ENCODE results near the gene ZNF443. TPM values are rescaled to one million over a fixed set of nuclear protein-coding genes. Genes with fewer than 3 reads are reported as not detected.
A peak's percentile ranks its signal among the peaks of the same experiment; 100 is the strongest.
"Not testable (repeated sequence)": the region's sequence is repeated elsewhere in the genome, so short reads cannot be mapped to it uniquely, and the experiment has no call there.

Gene ZNF443
- 2.8 and 3.0 TPM in 2 replicates for polyA plus RNA-seq (2013)

DNA sequence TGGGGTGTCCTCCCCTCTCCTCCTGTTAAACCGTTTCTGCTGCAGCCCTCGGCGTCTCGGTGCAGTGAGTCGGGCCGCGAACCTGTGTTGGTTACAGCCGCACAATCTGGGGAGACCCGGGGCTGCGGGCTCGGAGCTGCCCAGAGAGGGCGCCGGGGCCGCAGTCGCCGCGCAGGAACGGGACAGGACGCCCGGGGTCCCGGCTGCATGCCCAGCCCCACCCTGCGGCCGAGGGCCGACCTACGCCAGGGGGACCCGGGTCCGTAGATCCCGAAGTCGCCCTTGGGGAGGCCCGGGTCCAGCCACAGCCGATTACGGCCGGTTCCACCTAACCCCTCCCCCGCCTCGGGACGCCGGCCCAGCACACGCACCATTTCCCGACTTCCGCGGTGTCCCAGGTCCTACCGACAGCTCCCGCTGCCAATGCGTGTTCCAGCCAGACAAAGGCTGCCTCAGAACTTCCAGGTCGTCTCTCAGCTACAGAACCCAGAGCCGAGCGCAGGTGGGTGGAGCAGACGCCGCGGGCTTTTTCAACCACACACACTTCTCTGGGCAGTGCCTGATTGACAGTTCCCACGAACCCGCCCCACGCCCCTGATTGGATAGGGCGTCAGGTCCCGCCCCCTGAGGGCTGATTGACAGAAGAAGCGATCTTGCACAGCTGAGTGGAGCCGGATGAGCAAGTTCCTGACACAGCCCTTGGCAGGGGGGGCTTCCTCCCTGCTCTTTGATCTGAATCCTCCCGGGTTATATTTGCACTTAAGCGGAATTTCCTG lies at the start of gene ZNF443:
Gene ZNF443, minus strand, starts transcription at position 481 of the 776 bp plus-strand sequence. Its CDS starts 107 bp downstream, at position 374.
- H3K27ac ChIP-seq (ENCODE audit: low read depth, low read length), result peak within 1 kb of the TSS; percentile 94
- H3K9me3 ChIP-seq (ENCODE audit: insufficient read depth, low read depth, low read length), result no peaks in the 10 kb centered on the region
- H4K91ac ChIP-seq (ENCODE audit: low read depth, low read length), result peak within 1 kb of the TSS; percentile 88
- H2BK5ac ChIP-seq (ENCODE audit: low read depth, low read length, poor library complexity), result peak within 1 kb of the TSS; percentile 42
- no CpG with 5 or more reads among the region's 59 CpGs for WGBS (ENCODE audit: extremely low coverage, insufficient coverage, insufficient read length)
- H3K79me1 ChIP-seq (ENCODE audit: low read length), result peaks cover 7% of the 10 kb centered on the region
- peak within 1 kb of the TSS; percentile 89 for H3K9ac ChIP-seq (ENCODE audit: low read length)
- H3K18ac ChIP-seq (ENCODE audit: low read length), result peak within 1 kb of the TSS; percentile 92
- peak within 1 kb of the TSS; percentile 84 for H4K12ac ChIP-seq (ENCODE audit: low read depth, low read length)
- H2AFZ ChIP-seq (ENCODE audit: insufficient read depth, low read length, poor library complexity), result peak within 1 kb of the TSS; percentile 69
- peak within 1 kb of the TSS; percentile 67 for H3K4ac ChIP-seq (ENCODE audit: low read depth, low read length)
- H2BK12ac ChIP-seq (ENCODE audit: low read length), result peak within 1 kb of the TSS; percentile 38
- H3K23ac ChIP-seq (ENCODE audit: low read length), result no peak within 1 kb of the TSS
- H3K36me3 ChIP-seq (ENCODE audit: control insufficient read depth in 1 of 2, insufficient read depth in 2 of 2, low read length in 2 of 2), result no peaks in the 10 kb centered on the region
- no peaks in the 10 kb centered on the region for H3K4me1 ChIP-seq (ENCODE audit: control insufficient read depth in 1 of 2, insufficient read depth in 2 of 2, low read length in 2 of 2)
- no peaks in the 10 kb centered on the region for H3K27me3 ChIP-seq (ENCODE audit: insufficient read depth, low read length)
- H3K79me2 ChIP-seq (ENCODE audit: control insufficient read depth, insufficient read depth, low read length, poor library complexity), result peaks cover 2% of the 10 kb centered on the region
- H3K4me3 ChIP-seq (ENCODE audit: low read depth, low read length), result peak within 1 kb of the TSS; percentile 89
- H3K4me2 ChIP-seq (ENCODE audit: low read length), result peak within 1 kb of the TSS; percentile 92
- H2AK5ac ChIP-seq (ENCODE audit: low read length), result no peak within 1 kb of the TSS
- H2BK120ac ChIP-seq (ENCODE audit: insufficient read depth, low read length, poor library complexity), result peak within 1 kb of the TSS; percentile 79
- peak; percentile 99 to 100 for DNase-seq
- peak within 1 kb of the TSS; percentile 93 for H4K8ac ChIP-seq (ENCODE audit: low read depth, low read length)
- peak within 1 kb of the TSS; percentile 93 for H3K14ac ChIP-seq (ENCODE audit: low read length)

DNA sequence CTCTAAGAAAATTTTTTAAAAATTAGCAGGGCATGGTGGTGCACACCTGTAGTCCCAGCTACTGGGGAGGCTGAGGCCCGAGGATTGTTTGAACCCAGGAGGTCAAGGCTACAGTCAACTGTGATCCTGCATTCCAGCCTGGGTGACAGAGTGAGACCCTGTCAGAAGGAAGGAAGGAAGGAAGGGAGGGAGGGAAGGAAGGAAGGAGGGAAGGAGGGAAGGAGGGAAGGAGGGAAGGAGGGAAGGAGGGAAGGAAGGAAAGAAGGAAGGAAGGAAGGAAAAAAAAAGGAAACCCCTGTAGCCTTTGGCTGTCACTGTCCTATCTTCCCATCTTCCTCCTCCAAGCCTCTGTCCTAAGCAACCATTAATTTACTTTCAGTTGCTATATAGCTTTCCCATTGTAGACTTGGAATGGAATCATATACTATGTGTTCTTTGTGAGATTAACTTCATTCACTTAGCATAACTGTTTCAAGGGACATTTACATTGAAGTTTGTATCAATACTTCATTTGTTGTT lies 45.5 kb upstream of the ZNF443 start:
- H3K23ac ChIP-seq (ENCODE audit: low read length); H3K79me2 ChIP-seq (ENCODE audit: control insufficient read depth, insufficient read depth, low read length, poor library complexity); H2AFZ ChIP-seq (ENCODE audit: insufficient read depth, low read length, poor library complexity); H3K79me1 ChIP-seq (ENCODE audit: low read length); H3K9me3 ChIP-seq (ENCODE audit: insufficient read depth, low read depth, low read length); H3K4me1 ChIP-seq (ENCODE audit: control insufficient read depth in 1 of 2, insufficient read depth in 2 of 2, low read length in 2 of 2); DNase-seq; H4K12ac ChIP-seq (ENCODE audit: low read depth, low read length); H3K27ac ChIP-seq (ENCODE audit: low read depth, low read length); H2AK5ac ChIP-seq (ENCODE audit: low read length); H3K27me3 ChIP-seq (ENCODE audit: insufficient read depth, low read length); H3K4me2 ChIP-seq (ENCODE audit: low read length); H3K18ac ChIP-seq (ENCODE audit: low read length); H3K4ac ChIP-seq (ENCODE audit: low read depth, low read length); H3K9ac ChIP-seq (ENCODE audit: low read length); H2BK120ac ChIP-seq (ENCODE audit: insufficient read depth, low read length, poor library complexity); H2BK5ac ChIP-seq (ENCODE audit: low read depth, low read length, poor library complexity); H3K4me3 ChIP-seq (ENCODE audit: low read depth, low read length); H3K14ac ChIP-seq (ENCODE audit: low read length); H3K36me3 ChIP-seq (ENCODE audit: control insufficient read depth in 1 of 2, insufficient read depth in 2 of 2, low read length in 2 of 2); H2BK12ac ChIP-seq (ENCODE audit: low read length); H4K8ac ChIP-seq (ENCODE audit: low read depth, low read length); H4K91ac ChIP-seq (ENCODE audit: low read depth, low read length): not testable (repeated sequence)
- WGBS (ENCODE audit: extremely low coverage, insufficient coverage, insufficient read length), result no CpG with 5 or more reads among the region's 1 CpG

DNA sequence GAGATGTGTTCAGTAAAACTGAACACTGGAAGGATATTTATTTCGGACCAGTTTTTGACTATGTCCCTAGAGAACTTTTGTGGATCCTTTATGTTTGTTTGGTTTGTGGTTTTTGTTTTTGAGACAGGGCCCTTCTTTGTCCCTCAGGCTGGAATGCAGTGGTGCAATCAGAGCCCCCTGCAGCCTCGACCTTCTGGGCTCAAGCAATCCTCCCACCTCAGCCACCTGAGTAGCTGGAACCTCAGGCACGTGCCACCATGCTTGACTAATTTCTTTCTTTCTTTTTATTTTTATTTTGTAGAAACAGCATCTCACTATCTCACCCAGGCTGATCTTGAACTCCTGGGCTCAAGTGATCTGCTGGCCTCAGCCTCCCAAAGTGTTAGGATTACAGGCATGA lies 44.8 kb upstream of the ZNF443 start:
- no CpG with 5 or more reads among the region's 3 CpGs for WGBS (ENCODE audit: extremely low coverage, insufficient coverage, insufficient read length)

DNA sequence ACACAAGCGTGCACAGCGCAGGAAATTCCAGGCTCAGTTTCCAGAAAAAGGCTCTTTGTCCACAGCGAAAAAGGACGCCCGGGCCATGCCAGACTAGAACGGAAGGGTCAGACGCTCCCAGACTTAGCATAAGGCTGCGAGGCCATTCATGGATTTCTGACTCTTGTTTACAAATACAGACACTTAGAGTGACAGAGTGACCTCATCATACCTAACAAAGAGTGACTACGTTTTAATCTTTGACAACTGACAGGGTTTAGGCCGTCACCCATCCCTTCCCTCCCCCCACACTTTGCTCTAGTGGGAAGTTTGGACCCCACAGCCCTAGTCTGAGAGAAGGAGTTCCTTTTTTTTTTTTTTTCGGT lies 44.2 kb upstream of the ZNF443 start:
- Histone ChIP-seq H3K23ac (ENCODE audit: low read length) (no peak overlapping the region), H2BK120ac (ENCODE audit: insufficient read depth, low read length, poor library complexity) (peak overlapping the region; percentile 38), H4K12ac (ENCODE audit: low read depth, low read length) (no peak overlapping the region), H3K4me1 (ENCODE audit: control insufficient read depth in 1 of 2, insufficient read depth in 2 of 2, low read length in 2 of 2) (peaks cover 4 to 7% of the 10 kb centered on the region in 2 experiments), H3K14ac (ENCODE audit: low read length) (no peak overlapping the region), H2AFZ (ENCODE audit: insufficient read depth, low read length, poor library complexity) (peak overlapping the region; percentile 96), H3K36me3 (ENCODE audit: control insufficient read depth in 1 of 2, insufficient read depth in 2 of 2, low read length in 2 of 2) (no peaks in the 10 kb centered on the region), H2BK12ac (ENCODE audit: low read length) (no peak overlapping the region), H2BK5ac (ENCODE audit: low read depth, low read length, poor library complexity) (no peak overlapping the region), H3K27me3 (ENCODE audit: insufficient read depth, low read length) (no peaks in the 10 kb centered on the region), H3K79me1 (ENCODE audit: low read length) (peaks cover 8% of the 10 kb centered on the region), H3K4me3 (ENCODE audit: low read depth, low read length) (peak overlapping the region; percentile 70), H4K91ac (ENCODE audit: low read depth, low read length) (no peak overlapping the region), H3K4me2 (ENCODE audit: low read length) (peak overlapping the region; percentile 98), H3K18ac (ENCODE audit: low read length) (no peak overlapping the region), H3K9ac (ENCODE audit: low read length) (peak overlapping the region; percentile 17), H3K79me2 (ENCODE audit: control insufficient read depth, insufficient read depth, low read length, poor library complexity) (peaks cover 4% of the 10 kb centered on the region), H3K4ac (ENCODE audit: low read depth, low read length) (no peak overlapping the region), H3K9me3 (ENCODE audit: insufficient read depth, low read depth, low read length) (no peaks in the 10 kb centered on the region), H3K27ac (ENCODE audit: low read depth, low read length) (no peak overlapping the region), H2AK5ac (ENCODE audit: low read length) (no peak overlapping the region), H4K8ac (ENCODE audit: low read depth, low read length) (peak overlapping the region; percentile 81)
- no CpG with 5 or more reads among the region's 11 CpGs for WGBS (ENCODE audit: extremely low coverage, insufficient coverage, insufficient read length)
- no peak for DNase-seq

More for the DNA sequence above, 44.8 kb upstream of the ZNF443 start:
- no peak overlapping the region for H3K4ac ChIP-seq (ENCODE audit: low read depth, low read length)
- DNase-seq, result no peak
- H2BK120ac ChIP-seq (ENCODE audit: insufficient read depth, low read length, poor library complexity), result no peak overlapping the region
- H3K9ac ChIP-seq (ENCODE audit: low read length), result no peak overlapping the region
- peaks cover 4 to 7% of the 10 kb centered on the region in 2 experiments for H3K4me1 ChIP-seq (ENCODE audit: control insufficient read depth in 1 of 2, insufficient read depth in 2 of 2, low read length in 2 of 2)
- H3K14ac ChIP-seq (ENCODE audit: low read length), result no peak overlapping the region
- no peak overlapping the region for H3K4me2 ChIP-seq (ENCODE audit: low read length)
- no peak overlapping the region for H4K8ac ChIP-seq (ENCODE audit: low read depth, low read length)
- no peak overlapping the region for H3K18ac ChIP-seq (ENCODE audit: low read length)
- H4K91ac ChIP-seq (ENCODE audit: low read depth, low read length), result no peak overlapping the region
- H3K36me3 ChIP-seq (ENCODE audit: control insufficient read depth in 1 of 2, insufficient read depth in 2 of 2, low read length in 2 of 2), result no peaks in the 10 kb centered on the region
- H3K27ac ChIP-seq (ENCODE audit: low read depth, low read length), result no peak overlapping the region
- H3K27me3 ChIP-seq (ENCODE audit: insufficient read depth, low read length), result no peaks in the 10 kb centered on the region
- H3K9me3 ChIP-seq (ENCODE audit: insufficient read depth, low read depth, low read length), result no peaks in the 10 kb centered on the region
- H3K4me3 ChIP-seq (ENCODE audit: low read depth, low read length), result no peak overlapping the region
- H2BK5ac ChIP-seq (ENCODE audit: low read depth, low read length, poor library complexity), result no peak overlapping the region
- no peak overlapping the region for H2AK5ac ChIP-seq (ENCODE audit: low read length)
- no peak overlapping the region for H3K23ac ChIP-seq (ENCODE audit: low read length)
- peak overlapping the region; percentile 96 for H2AFZ ChIP-seq (ENCODE audit: insufficient read depth, low read length, poor library complexity)
- no peak overlapping the region for H2BK12ac ChIP-seq (ENCODE audit: low read length)
- peaks cover 4% of the 10 kb centered on the region for H3K79me2 ChIP-seq (ENCODE audit: control insufficient read depth, insufficient read depth, low read length, poor library complexity)
- H4K12ac ChIP-seq (ENCODE audit: low read depth, low read length), result no peak overlapping the region
- peaks cover 8% of the 10 kb centered on the region for H3K79me1 ChIP-seq (ENCODE audit: low read length)
